ENCODE data around the gene SMARCB1.
A peak's percentile ranks its signal among the peaks of the same experiment; 100 is the strongest.

Gene SMARCB1

GRCh38 chr22:23762842-23763578 is 23.8 kb upstream of the SMARCB1 start, which contains the start of gene C22orf15:
Gene C22orf15 (plus strand): TSS chr22:23762990. CDS start chr22:23763307, 317 bp downstream.
- no peak for DNase-seq (ENCODE audit: low read depth)

GRCh38 chr22:23763579-23763945 is 23.2 kb upstream of the SMARCB1 start:
- DNase-seq (ENCODE audit: low read depth) = no peak

- DNase-seq (ENCODE audit: low read depth) = no peak
Measured at GRCh38 chr22:23763954-23764353, 22.8 kb upstream of the SMARCB1 start.

GRCh38 chr22:23764899-23765881 is 21.6 kb upstream of the SMARCB1 start:
- DNase-seq (ENCODE audit: low read depth) = no peak

GRCh38 chr22:23767303-23767672 is 19.5 kb upstream of the SMARCB1 start:
- no peak for DNase-seq (ENCODE audit: low read depth)

GRCh38 chr22:23767673-23768548 is 18.9 kb upstream of the SMARCB1 start, which contains the start of gene CHCHD10:
Gene CHCHD10 (minus strand): TSS chr22:23767972. CDS start chr22:23767874, 98 bp downstream.
- DNase-seq (ENCODE audit: low read depth) = peak; percentile 72

GRCh38 chr22:23769321-23769965 is 17.3 kb upstream of the SMARCB1 start:
- DNase-seq (ENCODE audit: low read depth) = no peak

- no peak for DNase-seq (ENCODE audit: low read depth)
Measured at GRCh38 chr22:23772315-23772648, 14.5 kb upstream of the SMARCB1 start.

- DNase-seq (ENCODE audit: low read depth) = peak; percentile 30
Measured at GRCh38 chr22:23772649-23773473, 13.9 kb upstream of the SMARCB1 start, which contains the start of gene MMP11. Gene MMP11 (plus strand): TSS chr22:23772849. CDS start chr22:23772871, 22 bp downstream.

GRCh38 chr22:23773483-23774113 is 13.2 kb upstream of the SMARCB1 start:
- no peak for DNase-seq (ENCODE audit: low read depth)

GRCh38 chr22:23774114-23774921 is 12.4 kb upstream of the SMARCB1 start:
- no peak for DNase-seq (ENCODE audit: low read depth)

GRCh38 chr22:23774922-23775436 is 11.8 kb upstream of the SMARCB1 start:
- peak; percentile 38 for DNase-seq (ENCODE audit: low read depth)

- no peak for DNase-seq (ENCODE audit: low read depth)
Measured at GRCh38 chr22:23775779-23776375, 10.9 kb upstream of the SMARCB1 start.

GRCh38 chr22:23777776-23778576 is 8.8 kb upstream of the SMARCB1 start:
- DNase-seq (ENCODE audit: low read depth) = no peak

GRCh38 chr22:23778577-23778900 is 8.2 kb upstream of the SMARCB1 start:
- DNase-seq (ENCODE audit: low read depth) = no peak

GRCh38 chr22:23779083-23779482 is 7.7 kb upstream of the SMARCB1 start:
- no peak for DNase-seq (ENCODE audit: low read depth)

GRCh38 chr22:23779731-23780130 is 7.0 kb upstream of the SMARCB1 start:
- no peak for DNase-seq (ENCODE audit: low read depth)

Data from fibroblast of gingiva (primary cell).